GM12864 (cell line): ENCODE data around the gene FSTL5.

Source experiments
- DNase-seq: peaks from one replicate; pipeline ENCODE4 v3.0.0-alpha.2; 2011; ENCODE audit warnings: low read depth
- H3K4me3 ChIP-seq: 2 replicates; pipeline ENCODE4 v1.5.1; 2011; ENCODE audit warnings: mild to moderate bottlenecking, low read depth, low read length, control low read depth
- TF ChIP-seq, protein P1 (sequence below): IDR thresholded peaks from 2 replicates; pipeline ENCODE4 v1.5.1; 2011; ENCODE audit warnings: low read depth, mild to moderate bottlenecking, moderate library complexity, low read length, control low read depth, inconsistent platforms; ENCODE audit errors: missing control alignments

FSTL5 gene

DNA sequence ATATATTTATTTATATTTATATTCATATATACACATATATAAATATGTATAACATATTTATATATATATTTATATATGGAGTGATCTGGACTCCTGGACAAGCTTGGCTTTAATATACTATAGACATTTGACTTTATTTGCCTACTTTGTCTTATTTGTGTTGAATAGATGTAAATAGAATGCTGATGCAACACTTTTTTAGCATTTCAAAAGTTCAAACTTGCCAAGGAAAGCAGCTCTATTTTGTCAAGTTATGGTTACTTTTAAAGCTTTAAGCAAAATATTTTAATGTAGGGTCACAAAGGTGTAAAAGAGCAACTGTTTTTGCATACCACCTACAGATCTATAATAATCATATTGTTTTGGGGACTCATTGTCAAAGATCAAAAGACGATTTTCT, 61.1 kb downstream of the FSTL5 start:
- H3K4me3 ChIP-seq = no peak overlapping the region
- DNase-seq = no peak
- TF ChIP-seq, protein P1, sequence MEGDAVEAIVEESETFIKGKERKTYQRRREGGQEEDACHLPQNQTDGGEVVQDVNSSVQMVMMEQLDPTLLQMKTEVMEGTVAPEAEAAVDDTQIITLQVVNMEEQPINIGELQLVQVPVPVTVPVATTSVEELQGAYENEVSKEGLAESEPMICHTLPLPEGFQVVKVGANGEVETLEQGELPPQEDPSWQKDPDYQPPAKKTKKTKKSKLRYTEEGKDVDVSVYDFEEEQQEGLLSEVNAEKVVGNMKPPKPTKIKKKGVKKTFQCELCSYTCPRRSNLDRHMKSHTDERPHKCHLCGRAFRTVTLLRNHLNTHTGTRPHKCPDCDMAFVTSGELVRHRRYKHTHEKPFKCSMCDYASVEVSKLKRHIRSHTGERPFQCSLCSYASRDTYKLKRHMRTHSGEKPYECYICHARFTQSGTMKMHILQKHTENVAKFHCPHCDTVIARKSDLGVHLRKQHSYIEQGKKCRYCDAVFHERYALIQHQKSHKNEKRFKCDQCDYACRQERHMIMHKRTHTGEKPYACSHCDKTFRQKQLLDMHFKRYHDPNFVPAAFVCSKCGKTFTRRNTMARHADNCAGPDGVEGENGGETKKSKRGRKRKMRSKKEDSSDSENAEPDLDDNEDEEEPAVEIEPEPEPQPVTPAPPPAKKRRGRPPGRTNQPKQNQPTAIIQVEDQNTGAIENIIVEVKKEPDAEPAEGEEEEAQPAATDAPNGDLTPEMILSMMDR = no peak

DNA sequence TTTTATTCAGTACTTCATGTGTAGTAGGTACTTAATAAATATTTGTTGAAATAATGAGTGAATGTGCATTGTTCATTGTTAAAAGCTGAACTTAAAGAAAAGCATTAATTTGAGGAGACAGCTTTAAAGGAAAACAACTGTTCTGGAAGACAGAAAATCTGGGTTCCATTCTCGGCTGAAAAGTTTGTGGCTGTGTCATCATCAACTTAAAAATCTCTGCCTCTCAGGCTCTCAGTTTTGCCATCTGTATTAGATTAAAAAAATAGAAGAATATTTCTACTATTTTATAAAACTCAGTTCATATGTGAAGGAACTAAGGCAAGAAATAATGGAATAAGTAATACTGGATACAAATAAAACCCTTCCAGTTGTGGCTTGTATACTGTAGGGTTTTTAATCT, 62.5 kb downstream of the FSTL5 start:
- no peak for DNase-seq
- TF ChIP-seq, protein P1 = no peak
- no peak overlapping the region for H3K4me3 ChIP-seq

- H3K4me3 ChIP-seq = no peak overlapping the region
- no peak for DNase-seq
- TF ChIP-seq, protein P1 = no peak
Observed at GRCh38 chr4:162075726-162076125, 88.1 kb downstream of the FSTL5 start.

DNA sequence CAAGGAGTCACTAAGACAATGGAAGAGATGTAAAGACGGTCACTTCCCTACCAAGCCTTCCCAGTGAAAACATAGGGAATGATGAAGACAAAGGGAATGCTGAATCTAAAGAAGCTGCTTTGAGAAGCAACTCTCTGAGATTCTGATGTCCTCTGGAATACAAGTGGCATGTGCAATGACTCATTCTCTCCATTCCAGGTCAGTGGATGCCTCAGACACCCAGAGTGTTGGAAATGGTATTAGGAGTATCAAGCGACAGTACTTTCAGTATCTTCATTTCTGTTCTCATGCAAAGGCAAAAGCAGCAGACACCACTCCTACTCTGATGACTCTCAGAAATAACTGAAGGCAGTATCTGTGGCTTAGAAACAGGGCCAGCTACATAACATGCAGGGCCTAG, 102.6 kb downstream of the FSTL5 start:
- no peak overlapping the region for H3K4me3 ChIP-seq
- DNase-seq = no peak
- TF ChIP-seq, protein P1 = no peak

- no peak overlapping the region for H3K4me3 ChIP-seq
- TF ChIP-seq, protein P1 = no peak
- no peak for DNase-seq
Observed at GRCh38 chr4:162059656-162060055, 104.1 kb downstream of the FSTL5 start.

DNA sequence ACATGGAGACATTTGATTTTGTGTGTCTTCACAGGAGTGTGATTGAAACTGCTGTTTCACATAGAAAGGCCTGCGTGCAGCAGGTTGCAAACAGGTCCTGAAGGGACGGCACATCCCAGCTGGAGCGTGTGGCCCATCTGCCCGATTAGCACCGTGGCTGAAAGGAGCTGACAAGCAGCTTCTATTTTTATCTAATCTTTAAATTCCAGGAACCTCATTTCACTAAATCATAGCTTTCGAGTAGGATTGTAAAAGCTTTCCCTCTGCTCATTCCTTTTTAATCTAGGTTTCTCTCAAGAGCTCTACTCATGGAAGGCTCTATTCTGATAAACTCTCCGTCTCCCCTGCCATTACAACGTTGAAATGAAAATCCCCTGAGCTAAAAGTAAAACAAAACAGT, 106.8 kb downstream of the FSTL5 start:
- no peak overlapping the region for H3K4me3 ChIP-seq

DNA sequence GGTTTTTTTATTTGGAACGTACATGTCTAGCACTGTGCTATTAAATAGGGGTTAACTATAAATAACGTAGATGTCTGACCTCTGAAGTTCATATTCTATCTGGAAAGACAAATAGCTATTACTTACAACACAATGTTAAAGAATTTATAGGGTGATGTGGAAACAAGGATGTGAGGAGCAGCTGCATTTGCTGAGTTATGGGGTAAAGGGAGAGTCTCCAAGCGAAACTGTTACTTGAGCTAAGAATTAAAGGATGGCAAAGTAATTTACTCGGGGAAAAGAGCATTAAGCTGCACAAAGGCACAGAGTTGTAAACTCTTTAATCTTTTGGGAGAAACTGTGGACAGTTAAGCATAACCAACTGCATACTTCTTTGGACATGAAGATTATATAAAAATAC, 117.7 kb downstream of the FSTL5 start:
- DNase-seq = no peak
- TF ChIP-seq, protein P1 = no peak
- H3K4me3 ChIP-seq = no peak overlapping the region

More for the DNA sequence above, 106.8 kb downstream of the FSTL5 start:
- TF ChIP-seq, protein P1 = no peak
- DNase-seq = no peak
